Endothelial cell of umbilical vein (primary cell): Measurements from ENCODE around the gene THEMIS. TPM values are rescaled to one million over a fixed set of nuclear protein-coding genes. Genes with fewer than 3 reads are reported as not detected.

Experiments used
- BruUV-seq: library from RNA; stranded (reverse); fragments of 400-500 nt; replicated peaks from 2 replicates; lab custom pipeline; 2021; lab: Mats Ljungman, UMichigan
- CTCF ChIA-PET: fragments of 300-600, 350-600 bp; sonication (Branson Sonifier 250); formaldehyde crosslinking; loops from one replicate; lab custom pipeline; 2021; ENCODE audit warnings: antibody characterized with exemption, inconsistent platforms; lab: Charles Lee
- POLR2A ChIA-PET: fragments of 300-600, 350-600 bp; sonication (Branson Sonifier 250); formaldehyde crosslinking; loops from one replicate; lab custom pipeline; 2021; ENCODE audit warnings: antibody characterized with exemption, inconsistent platforms; lab: Charles Lee
- DNase-seq: peaks from one replicate; pipeline ENCODE4 v3.0.0-alpha.2; 2011; ENCODE audit warnings: low read depth, low spot score
- FAIRE-seq: peaks from 2 replicates; lab custom pipeline; 2011; peaks lifted over from hg19 to GRCh38; lab: Jason Lieb, UNC
- H2AFZ ChIP-seq: 2 replicates; pipeline ENCODE4 v1.6.0; 2012; ENCODE audit warnings: low read depth, low read length, control low read depth, inconsistent platforms
- H3K27ac ChIP-seq: 2 replicates; pipeline ENCODE4 v1.5.1; 2011; ENCODE audit warnings: low read depth, mild to moderate bottlenecking, control low read depth, low read length, moderate library complexity; ENCODE audit not compliant: insufficient read depth
- H3K27me3 ChIP-seq, 2 experiments: 2 replicates each; pipeline versions ENCODE4 v1.6.0 to v1.6.1; 2011; ENCODE audit warnings: low read length in 2 of 2, mixed read lengths in 1 of 2; ENCODE audit not compliant: control insufficient read depth in 2 of 2, insufficient read depth in 2 of 2
- H3K36me3 ChIP-seq, 2 experiments: 2 replicates in 1 of 2; 3 replicates in 1 of 2; pipeline ENCODE4 v1.5.1; 2011; ENCODE audit warnings: low read length in 2 of 2, mild to moderate bottlenecking in 1 of 2, moderate library complexity in 1 of 2; ENCODE audit not compliant: control insufficient read depth in 2 of 2, insufficient read depth in 2 of 2; ENCODE audit errors: extremely low read depth in 1 of 2
- H3K4me1 ChIP-seq: 3 replicates; pipeline ENCODE4 v1.5.1; 2011; ENCODE audit warnings: mild to moderate bottlenecking, low read length; ENCODE audit not compliant: control insufficient read depth, insufficient read depth; ENCODE audit errors: extremely low read depth
- H3K4me2 ChIP-seq: 2 replicates; pipeline ENCODE4 v1.6.1; 2011; ENCODE audit warnings: low read length, control low read depth, mixed read lengths; ENCODE audit not compliant: insufficient read depth
- H3K4me3 ChIP-seq, 3 experiments: fragments of 200-600 bp in 1 of 3; sonication (generic), shearing (Covaris generic) in 1 of 3; replicated peaks in 1 of 3; 2 replicates each; pipeline ENCODE4 v1.5.1; 2011 to 2016; ENCODE audit warnings: control low read depth in 3 of 3, low read length in 3 of 3, mild to moderate bottlenecking in 2 of 3, inconsistent platforms in 1 of 3, low read depth in 1 of 3, moderate library complexity in 1 of 3; ENCODE audit not compliant: insufficient read depth in 1 of 3
- H3K79me2 ChIP-seq: 2 replicates; pipeline ENCODE4 v1.6.0; 2012; ENCODE audit warnings: low read length, inconsistent platforms; ENCODE audit not compliant: control insufficient read depth, insufficient read depth
- H3K9ac ChIP-seq: replicated peaks from 2 replicates; pipeline ENCODE3; 2011; ENCODE audit warnings: low read length, control low read depth; ENCODE audit not compliant: insufficient read depth; ENCODE audit errors: extremely low read depth
- H3K9me1 ChIP-seq: replicated peaks from 3 replicates; pipeline ENCODE4 v1.6.0; 2011; ENCODE audit warnings: mild to moderate bottlenecking, low read length; ENCODE audit not compliant: control insufficient read depth, insufficient read depth; ENCODE audit errors: extremely low read depth
- H3K9me3 ChIP-seq: replicated peaks from 2 replicates; pipeline ENCODE4 v1.5.1; 2012; ENCODE audit warnings: low read length, inconsistent platforms; ENCODE audit not compliant: control insufficient read depth, insufficient read depth
- H4K20me1 ChIP-seq: replicated peaks from 2 replicates; pipeline ENCODE3; 2011; ENCODE audit warnings: mild to moderate bottlenecking, low read length; ENCODE audit not compliant: control insufficient read depth, insufficient read depth; ENCODE audit errors: extremely low read depth
- CTCF ChIP-seq, 2 donors: IDR thresholded peaks; 1 replicate in 1 of 2; 2 replicates in 1 of 2; pipeline ENCODE4 v1.5.1; 2011; ENCODE audit warnings: low read length in 2 of 2, mild to moderate bottlenecking in 2 of 2, moderate library complexity in 2 of 2, control low read depth in 1 of 2, inconsistent platforms in 1 of 2, low read depth in 1 of 2; ENCODE audit not compliant: insufficient read depth in 1 of 2; ENCODE audit errors: extremely low read depth in 1 of 2
- EZH2 ChIP-seq: IDR thresholded peaks from 2 replicates; pipeline ENCODE4 v1.6.1; 2012; ENCODE audit warnings: borderline replicate concordance, low read depth, mild to moderate bottlenecking, moderate library complexity, low read length, inconsistent platforms; ENCODE audit not compliant: severe bottlenecking
- FOS ChIP-seq: IDR thresholded peaks from 2 replicates; pipeline ENCODE4 v1.6.1; 2011; ENCODE audit warnings: mild to moderate bottlenecking, low read length, moderate library complexity, borderline replicate concordance; ENCODE audit not compliant: insufficient read depth
- GATA2 ChIP-seq: IDR thresholded peaks from 2 replicates; pipeline ENCODE4 v1.7.0; 2011; ENCODE audit warnings: low read depth, mild to moderate bottlenecking, moderate library complexity, mixed read lengths, low read length; ENCODE audit not compliant: insufficient read length, insufficient read depth
- JUN ChIP-seq: IDR thresholded peaks from 2 replicates; pipeline ENCODE4 v1.6.1; 2011; ENCODE audit warnings: borderline replicate concordance, low read depth; ENCODE audit not compliant: insufficient read length, insufficient read depth
- MAX ChIP-seq: IDR thresholded peaks from 2 replicates; pipeline ENCODE4 v1.6.1; 2011; ENCODE audit not compliant: insufficient read depth, insufficient read length
- MYC ChIP-seq: IDR thresholded peaks from one replicate; pipeline ENCODE4 v1.6.1; 2011; ENCODE audit warnings: mild to moderate bottlenecking, low read depth, low read length
- POLR2A ChIP-seq: IDR thresholded peaks from 2 replicates; pipeline ENCODE4 v1.6.1; 2012; ENCODE audit warnings: low read depth, mild to moderate bottlenecking, control low read depth, low read length
- POLR2AphosphoS5 ChIP-seq: IDR thresholded peaks from 2 replicates; pipeline ENCODE4 v1.6.1; 2012; ENCODE audit warnings: low read depth, mild to moderate bottlenecking, control low read depth, low read length, moderate library complexity; ENCODE audit not compliant: insufficient read depth
- dilution Hi-C: fragments of 300-500 bp; cut with MboI; formaldehyde crosslinking; loops from one replicate; pipeline ENCODE4 v1.15.0; 2019; ENCODE audit warnings: low sequenced_read_pairs; ENCODE audit not compliant: extremely low pct_ligation_motif_present
- intact Hi-C: fragments of 100-400 bp; cut with micrococcal nuclease; formaldehyde crosslinking; loops from one replicate; pipeline ENCODE4 v1.10.0; 2022
- polyA plus RNA-seq, 4 experiments: library from polyadenylated mRNA; depleted of rRNA in 3 of 4; stranded (reverse) in 3 of 4; unstranded in 1 of 4; fragments of >200 nt; gene quantifications; 2 replicates each; pipeline versions ENCODE4 v1.2.1 to v1.2.3, GENCODE V29; 2011 to 2012; ENCODE audit warnings: missing spikeins in 1 of 4
- total RNA-seq: library from RNA; stranded (reverse); gene quantifications from 2 replicates; pipeline ENCODE4 v1.2.3, GENCODE V29; 2021

The THEMIS gene
- total and polyA plus RNA-seq, 2 donors (not counting 3 experiments of a cell fraction or from before 2014, with no cell fraction given), result not detected

- ChIA-PET CTCF (no interaction called here), POLR2A (no interaction called here)
- H3K9me3 ChIP-seq, result no peaks in the 10 kb centered on the region
- BruUV-seq, result no TSS peak
- no peak overlapping the region for H3K4me3 ChIP-seq
- no peak overlapping the region for H3K27ac ChIP-seq
- dilution Hi-C loops (no loop called here), intact Hi-C loops (no loop called here)
- H3K27me3 ChIP-seq, result peaks cover 0 to 2% of the 10 kb centered on the region in 2 experiments
- FAIRE-seq (no peak), DNase-seq (no peak)
- TF ChIP-seq FOS, result no peak
- no peak for TF ChIP-seq EZH2
- no peak overlapping the region for H3K4me2 ChIP-seq
- H2AFZ ChIP-seq, result no peak overlapping the region
- no peaks in the 10 kb centered on the region for H4K20me1 ChIP-seq
- no peak overlapping the region for H3K9ac ChIP-seq
- no peaks in the 10 kb centered on the region for H3K36me3 ChIP-seq
- H3K79me2 ChIP-seq, result no peaks in the 10 kb centered on the region
- H3K4me1 ChIP-seq, result no peaks in the 10 kb centered on the region
- H3K9me1 ChIP-seq, result no peaks in the 10 kb centered on the region
Observed at GRCh38 chr6:127923135-127923534, 22.3 kb upstream of the THEMIS start.

- peaks cover 3 to 5% of the 10 kb centered on the region in 2 experiments for H3K27me3 ChIP-seq
Observed at GRCh38 chr6:127921982-127922381, 21.1 kb upstream of the THEMIS start.

More at GRCh38 chr6:127921982-127922381, 21.1 kb upstream of the THEMIS start:
- dilution Hi-C loops, result no loop called here
- no peak overlapping the region for H3K9ac ChIP-seq
- H3K4me2 ChIP-seq, result no peak overlapping the region
- no TSS peak for BruUV-seq
- POLR2A ChIA-PET, result no interaction called here
- intact Hi-C loops, result no loop called here
- no peaks in the 10 kb centered on the region for H3K9me1 ChIP-seq
- no peaks in the 10 kb centered on the region for H3K4me1 ChIP-seq
- CTCF ChIA-PET, result no interaction called here
- TF ChIP-seq POLR2AphosphoS5, result no peak
- TF ChIP-seq MYC, result no peak
- no peak for TF ChIP-seq GATA2
- no peak for TF ChIP-seq CTCF (IDR thresholded peaks at IDR 0.05; ENCODE audit: extremely low read depth in 1 of 2, insufficient read depth in 1 of 2, low read depth in 1 of 2, low read length in 2 of 2)
- TF ChIP-seq EZH2, result no peak
- TF ChIP-seq MAX, result no peak
- TF ChIP-seq JUN, result no peak
- TF ChIP-seq POLR2A, result no peak
- no peak for TF ChIP-seq FOS
- H2AFZ ChIP-seq, result no peak overlapping the region
- no peaks in the 10 kb centered on the region for H3K9me3 ChIP-seq
- no peaks in the 10 kb centered on the region for H4K20me1 ChIP-seq
- H3K4me3 ChIP-seq, result no peak overlapping the region
- H3K27ac ChIP-seq, result no peak overlapping the region
- FAIRE-seq (no peak), DNase-seq (no peak)
- H3K36me3 ChIP-seq, result no peaks in the 10 kb centered on the region
- H3K79me2 ChIP-seq, result no peaks in the 10 kb centered on the region
